Left kidney (tissue), 8 donors: ENCODE measurements around the gene CLN3. TPM values are rescaled to one million over a fixed set of nuclear protein-coding genes. Genes with fewer than 3 reads are reported as not detected.
"Not testable (repeated sequence)": the region's sequence is repeated elsewhere in the genome, so short reads cannot be mapped to it uniquely, and the experiment has no call there.

Source experiments
- DNase-seq: peaks from one replicate; pipeline ENCODE4 v3.0.0-alpha.2; 2013
- long read RNA-seq, 8 donors: transcript quantifications; one replicate each; lab custom pipeline, GENCODE V29; 2026
- polyA plus RNA-seq: library from polyadenylated mRNA; unstranded; fragments of 120-200 nt; gene quantifications from one replicate; pipeline ENCODE4 v1.2.1, GENCODE V29; 2013; ENCODE audit not compliant: insufficient read length

Gene CLN3
- 32.5 TPM for polyA plus RNA-seq
- long read RNA-seq, donor 1, transcript CLN3-244 (16 exons, 3,832 nt): major isoform, 5 of 9 reads
- long read RNA-seq, donor 1, partial matches to known transcripts: 0 of 9 reads
- long read RNA-seq, donor 1, other reads (novel, unspliced or antisense): 0 of 9 reads
- long read RNA-seq, donor 2, partial matches to known transcripts: 0 of 5 reads
- long read RNA-seq, donor 2, other reads (novel, unspliced or antisense): 0 of 5 reads
- long read RNA-seq, donor 3, partial matches to known transcripts: 0 of 5 reads
- long read RNA-seq, donor 3, other reads (novel, unspliced or antisense): 0 of 5 reads
- long read RNA-seq, donor 4, partial matches to known transcripts: 0 of 1 reads
- long read RNA-seq, donor 4, other reads (novel, unspliced or antisense): 0 of 1 reads
- long read RNA-seq, donor 5, partial matches to known transcripts: 0 of 9 reads
- long read RNA-seq, donor 5, other reads (novel, unspliced or antisense): 0 of 9 reads
- long read RNA-seq, donor 6, transcript CLN3-244 (16 exons, 3,832 nt): major isoform, 8 of 13 reads
- long read RNA-seq, donor 6, partial matches to known transcripts: 0 of 13 reads
- long read RNA-seq, donor 6, other reads (novel, unspliced or antisense): 0 of 13 reads
- long read RNA-seq, donor 7, transcript CLN3-205 (15 exons, 1,876 nt): major isoform, 8 of 14 reads
- long read RNA-seq, donor 7, partial matches to known transcripts: 0 of 14 reads
- long read RNA-seq, donor 7, other reads (novel, unspliced or antisense): 0 of 14 reads
- long read RNA-seq, donor 8, partial matches to known transcripts: 0 of 5 reads
- long read RNA-seq, donor 8, other reads (novel, unspliced or antisense): 0 of 5 reads

- peak; percentile 92 for DNase-seq
Measured at GRCh38 chr16:28491970-28492474, at the start of gene CLN3. CLN3 (minus strand) TSS chr16:28492074; CDS start chr16:28491759, 315 bp downstream.

- no peak for DNase-seq
Measured at GRCh38 chr16:28540346-28540745, 48.5 kb upstream of the CLN3 start.

- DNase-seq: peak; percentile 62
Measured at GRCh38 chr16:28538733-28539596, 47.1 kb upstream of the CLN3 start, which contains the start of gene NUPR1. NUPR1 (minus strand) TSS chr16:28538974; CDS start chr16:28538907, 67 bp downstream.

GRCh38 chr16:28537964-28538732 is 46.3 kb upstream of the CLN3 start:
- no peak for DNase-seq

- no peak for DNase-seq
Measured at GRCh38 chr16:28537076-28537475, 45.2 kb upstream of the CLN3 start.

- no peak for DNase-seq
Measured at GRCh38 chr16:28534542-28535373, 42.9 kb upstream of the CLN3 start.

GRCh38 chr16:28532940-28533647 is 41.2 kb upstream of the CLN3 start:
- no peak for DNase-seq

GRCh38 chr16:28531777-28532744 is 40.2 kb upstream of the CLN3 start:
- no peak for DNase-seq

GRCh38 chr16:28529124-28529523 is 37.2 kb upstream of the CLN3 start:
- DNase-seq: no peak

- no peak for DNase-seq
Measured at GRCh38 chr16:28528463-28528867, 36.6 kb upstream of the CLN3 start.

- no peak for DNase-seq
Measured at GRCh38 chr16:28527985-28528384, 36.1 kb upstream of the CLN3 start.

GRCh38 chr16:28527100-28527785 is 35.4 kb upstream of the CLN3 start:
- not testable (repeated sequence) for DNase-seq

- no peak for DNase-seq
Measured at GRCh38 chr16:28526201-28527099, 34.6 kb upstream of the CLN3 start.

GRCh38 chr16:28524681-28525171 is 32.9 kb upstream of the CLN3 start:
- no peak for DNase-seq

- DNase-seq: no peak
Measured at GRCh38 chr16:28522792-28523191, 30.9 kb upstream of the CLN3 start.

- no peak for DNase-seq
Measured at GRCh38 chr16:28521436-28521835, 29.6 kb upstream of the CLN3 start.
